Measurements from ENCODE around the gene KLK6. TPM values are rescaled to one million over a fixed set of nuclear protein-coding genes. Genes with fewer than 3 reads are reported as not detected.

KLK6 gene
- total RNA-seq, 4 donors from 2014 or later, result 5.4 to 56.9 (median 9.0) TPM; not detected in 1

DNA sequence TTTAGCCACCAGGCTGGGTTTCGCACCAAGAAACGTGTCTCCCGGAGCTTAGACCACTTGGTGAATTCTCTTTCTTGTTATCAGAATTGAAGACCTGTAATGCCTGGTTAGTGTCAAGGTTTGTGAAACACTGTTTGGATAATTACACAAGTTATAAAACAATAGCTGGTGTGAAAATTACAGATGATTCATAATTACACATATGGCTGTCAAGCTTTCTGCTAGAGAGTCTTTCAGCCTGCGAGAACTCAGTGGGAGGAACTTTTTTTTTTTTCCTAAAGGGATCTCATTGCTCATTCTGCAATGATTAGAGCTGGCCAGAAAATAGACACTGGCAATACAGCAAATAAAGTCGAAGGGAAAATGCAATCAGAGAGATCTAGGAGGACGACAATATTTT is 44.8 kb downstream of the KLK6 start:
- DNase-seq (ENCODE audit: low spot score in 2 of 2), result no peak
- Histone ChIP-seq H3K4me3 (no peak overlapping the region), H3K9me3 (no peaks in the 10 kb centered on the region), H3K27ac (no peak overlapping the region), H3K36me3 (no peaks in the 10 kb centered on the region), H3K4me1 (peaks cover 11% of the 10 kb centered on the region), H3K27me3 (peaks cover 24% of the 10 kb centered on the region)
- TF ChIP-seq EP300 (IDR thresholded peaks at IDR 0.05) (no peak), POLR2A (IDR thresholded peaks at IDR 0.05) (no peak), POLR2AphosphoS5 (IDR thresholded peaks at IDR 0.05) (no peak)
- TF ChIP-seq, protein P1, sequence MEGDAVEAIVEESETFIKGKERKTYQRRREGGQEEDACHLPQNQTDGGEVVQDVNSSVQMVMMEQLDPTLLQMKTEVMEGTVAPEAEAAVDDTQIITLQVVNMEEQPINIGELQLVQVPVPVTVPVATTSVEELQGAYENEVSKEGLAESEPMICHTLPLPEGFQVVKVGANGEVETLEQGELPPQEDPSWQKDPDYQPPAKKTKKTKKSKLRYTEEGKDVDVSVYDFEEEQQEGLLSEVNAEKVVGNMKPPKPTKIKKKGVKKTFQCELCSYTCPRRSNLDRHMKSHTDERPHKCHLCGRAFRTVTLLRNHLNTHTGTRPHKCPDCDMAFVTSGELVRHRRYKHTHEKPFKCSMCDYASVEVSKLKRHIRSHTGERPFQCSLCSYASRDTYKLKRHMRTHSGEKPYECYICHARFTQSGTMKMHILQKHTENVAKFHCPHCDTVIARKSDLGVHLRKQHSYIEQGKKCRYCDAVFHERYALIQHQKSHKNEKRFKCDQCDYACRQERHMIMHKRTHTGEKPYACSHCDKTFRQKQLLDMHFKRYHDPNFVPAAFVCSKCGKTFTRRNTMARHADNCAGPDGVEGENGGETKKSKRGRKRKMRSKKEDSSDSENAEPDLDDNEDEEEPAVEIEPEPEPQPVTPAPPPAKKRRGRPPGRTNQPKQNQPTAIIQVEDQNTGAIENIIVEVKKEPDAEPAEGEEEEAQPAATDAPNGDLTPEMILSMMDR (IDR thresholded peaks at IDR 0.05), result no peak
- 55% methylated on average over 6 of the region's 6 CpGs for WGBS

DNA sequence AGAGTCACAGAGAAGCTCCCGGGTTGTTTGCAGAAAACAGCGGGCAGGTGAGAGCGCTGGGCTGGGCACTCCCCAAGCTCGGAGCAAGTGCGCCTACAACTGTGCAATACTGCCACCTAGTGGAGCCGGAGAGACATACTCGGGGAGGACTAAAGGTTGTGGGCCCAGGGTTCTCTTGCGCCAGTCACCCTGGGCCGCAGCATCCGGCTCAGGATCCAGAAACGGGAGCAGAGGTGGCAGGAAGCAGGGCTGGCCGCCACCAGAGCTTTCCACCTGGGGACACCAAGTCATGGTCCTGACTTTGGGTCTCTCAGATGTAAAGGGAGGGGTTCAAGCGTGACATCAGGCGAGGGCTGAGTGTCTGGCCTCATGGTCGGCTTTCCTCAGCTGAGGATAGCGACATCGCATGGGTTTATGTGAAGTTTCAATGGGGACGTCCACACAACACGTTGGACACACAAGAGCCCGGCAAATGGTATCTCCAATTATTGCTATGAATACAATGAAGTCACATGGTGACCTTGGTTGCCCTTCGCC is 47.0 kb downstream of the KLK6 start:
- WGBS, result 21% methylated on average over 10 of the region's 21 CpGs
- TF ChIP-seq POLR2AphosphoS5 (IDR thresholded peaks at IDR 0.05), result no peak
- TF ChIP-seq, protein P1 (IDR thresholded peaks at IDR 0.05), result peak; percentile 58 to 76
- peaks cover 31% of the 10 kb centered on the region for H3K27me3 ChIP-seq

DNA sequence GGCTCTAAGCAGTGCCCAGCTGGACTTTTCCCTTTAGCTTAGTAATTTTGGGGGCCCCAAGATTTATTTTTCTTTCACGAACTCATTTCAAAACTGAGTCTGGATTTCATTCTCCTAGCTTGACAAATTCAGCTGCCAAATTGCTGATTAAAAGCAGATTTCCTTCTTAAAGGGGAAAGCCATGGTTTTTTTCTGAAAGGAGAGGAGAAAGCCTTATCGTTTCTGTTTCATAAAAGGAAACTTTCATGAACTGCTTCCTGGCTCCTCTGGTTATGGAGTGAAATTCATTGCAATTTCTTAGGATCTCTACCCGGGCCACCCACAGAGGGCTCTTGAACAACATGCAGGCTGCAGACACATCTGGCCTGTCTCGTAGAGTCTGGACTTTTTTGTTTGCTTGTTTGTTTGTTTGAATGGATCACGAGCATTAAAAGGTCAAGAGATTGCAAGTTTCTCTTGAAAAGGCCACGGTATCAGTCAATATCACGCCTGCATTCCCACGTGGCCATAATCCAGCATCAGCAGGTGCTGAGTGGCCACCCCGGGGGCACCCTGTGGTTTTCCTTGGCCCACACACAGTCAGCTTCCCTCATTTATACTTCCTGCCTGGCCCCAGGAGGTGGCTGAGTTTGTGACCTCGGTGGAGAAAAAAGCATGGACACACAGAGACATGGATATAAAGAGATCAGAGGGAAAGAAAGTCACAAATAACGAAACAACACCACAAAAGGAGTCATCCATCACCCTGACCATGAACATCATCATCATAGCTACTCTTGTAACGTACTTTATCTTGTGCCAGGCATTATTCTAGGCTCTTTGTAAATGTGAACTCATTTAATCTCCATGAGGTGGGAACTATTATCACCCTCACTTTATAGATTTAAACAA is 47.7 kb downstream of the KLK6 start:
- WGBS, result 4% methylated on average over 12 of the region's 12 CpGs
- Histone ChIP-seq H3K9me3 (no peaks in the 10 kb centered on the region), H3K27me3 (peaks cover 37% of the 10 kb centered on the region), H3K4me3 (no peak overlapping the region), H3K27ac (no peak overlapping the region), H3K36me3 (no peaks in the 10 kb centered on the region), H3K4me1 (peaks cover 11% of the 10 kb centered on the region)
- DNase-seq (ENCODE audit: low spot score in 2 of 2), result no peak
- TF ChIP-seq EP300 (IDR thresholded peaks at IDR 0.05) (no peak), POLR2AphosphoS5 (IDR thresholded peaks at IDR 0.05) (no peak), POLR2A (IDR thresholded peaks at IDR 0.05) (no peak)
- TF ChIP-seq, protein P1 (IDR thresholded peaks at IDR 0.05), result no peak

More for the DNA sequence above, 47.0 kb downstream of the KLK6 start:
- Histone ChIP-seq H3K4me1 (peaks cover 11% of the 10 kb centered on the region), H3K27ac (no peak overlapping the region), H3K9me3 (no peaks in the 10 kb centered on the region), H3K4me3 (no peak overlapping the region), H3K36me3 (no peaks in the 10 kb centered on the region)
- peak in 1 of 2 donors; percentile 74 for DNase-seq (ENCODE audit: low spot score in 2 of 2)

DNA sequence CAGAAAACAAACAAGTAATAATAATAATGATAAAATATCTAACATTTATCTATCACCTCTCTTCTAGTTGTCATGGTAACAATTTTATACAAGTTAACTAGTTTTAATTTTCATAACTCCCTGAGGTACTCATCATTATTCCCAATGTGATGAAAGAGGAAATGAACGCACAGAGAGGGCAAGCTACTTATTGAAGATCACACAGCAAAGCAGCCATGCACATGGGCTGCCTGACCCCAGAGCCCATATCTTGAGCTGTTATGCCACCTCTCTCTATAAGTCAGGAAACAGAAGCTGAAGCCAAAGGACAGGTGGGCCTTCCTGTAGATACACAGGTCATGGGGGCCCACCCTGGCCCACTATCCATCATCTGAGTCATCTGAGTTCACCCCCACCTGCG is 53.3 kb downstream of the KLK6 start:
- TF ChIP-seq EP300 (IDR thresholded peaks at IDR 0.05) (no peak), POLR2AphosphoS5 (IDR thresholded peaks at IDR 0.05) (no peak), POLR2A (IDR thresholded peaks at IDR 0.05) (no peak)
- TF ChIP-seq, protein P1 (IDR thresholded peaks at IDR 0.05), result no peak
- 76% methylated on average over 2 of the region's 2 CpGs for WGBS
- H3K27me3 ChIP-seq, result peaks cover 76% of the 10 kb centered on the region
- H3K4me3 ChIP-seq, result no peak overlapping the region
- H3K36me3 ChIP-seq, result no peaks in the 10 kb centered on the region
- no peak overlapping the region for H3K27ac ChIP-seq
- no peaks in the 10 kb centered on the region for H3K9me3 ChIP-seq
- no peak for DNase-seq (ENCODE audit: low spot score in 2 of 2)
- peaks cover 8% of the 10 kb centered on the region for H3K4me1 ChIP-seq
